ENCODE results near the gene WNT4. TPM values are rescaled to one million over a fixed set of nuclear protein-coding genes. Genes with fewer than 3 reads are reported as not detected.

WNT4 gene
- polyA plus RNA-seq, 3 donors, result not detected

- no peaks in the 10 kb centered on the region for H4K20me1 ChIP-seq (ENCODE audit: insufficient read depth, low read length)
- H2AFZ ChIP-seq (ENCODE audit: insufficient read depth, low read depth, low read length, poor library complexity, severe bottlenecking), result no peak overlapping the region
- no peaks in the 10 kb centered on the region for H3K9me3 Mint-ChIP-seq
- H3K27me3 ChIP-seq (ENCODE audit: control insufficient read depth in 2 of 2, insufficient read depth in 2 of 2, low read length in 2 of 2), result peaks cover 0 to 10% of the 10 kb centered on the region in 2 donors
- no peaks in the 10 kb centered on the region for H3K4me1 Mint-ChIP-seq
- no peaks in the 10 kb centered on the region for H3K9me3 ChIP-seq (replicated peaks in 1 of 2; ENCODE audit: control insufficient read depth in 1 of 2, insufficient read depth in 1 of 2, low read length in 2 of 2)
- no peak overlapping the region for H3K4me3 Mint-ChIP-seq
- peaks cover 10 to 32% (median 12%) of the 10 kb centered on the region in 3 donors for H3K27me3 Mint-ChIP-seq (ENCODE audit: low read depth in 3 of 3)
- H3K27ac ChIP-seq (ENCODE audit: low read depth in 1 of 2, low read length in 2 of 2), result no peak overlapping the region
- H3K36me3 ChIP-seq (replicated peaks in 1 of 2; ENCODE audit: control insufficient read depth in 1 of 2, insufficient read depth in 2 of 2, low read length in 2 of 2), result no peaks in the 10 kb centered on the region
- WGBS (ENCODE audit: insufficient coverage), result 47% methylated on average over 12 of the region's 15 CpGs
- no peaks in the 10 kb centered on the region for H3K4me1 ChIP-seq (ENCODE audit: control insufficient read depth in 1 of 2, insufficient read depth in 2 of 2, low read length in 2 of 2)
- no peaks in the 10 kb centered on the region for H3K79me2 ChIP-seq (ENCODE audit: insufficient read depth, low read length)
- TF ChIP-seq CTCF (IDR thresholded peaks at IDR 0.05), result no peak
- intact Hi-C loops (cut with micrococcal nuclease), result loop anchor here in 1 of 2 donors (5.0 kb wide), 1 partner anchor 508 kb away; the partner anchor contains the start of gene C1QC
- no peaks in the 10 kb centered on the region for H3K36me3 Mint-ChIP-seq
- no peak overlapping the region for H3K4me2 ChIP-seq (replicated peaks; ENCODE audit: extremely low read depth, low read length, poor library complexity, severe bottlenecking)
- no peak overlapping the region for H3K4me3 ChIP-seq (replicated peaks in 1 of 3; ENCODE audit: low read depth in 2 of 3, low read length in 3 of 3)
- H3K9ac ChIP-seq (ENCODE audit: insufficient read depth, low read length, poor library complexity, severe bottlenecking), result no peak overlapping the region
- peak overlapping the region in 1 of 7 donors; percentile 66 for H3K27ac Mint-ChIP-seq
- DNase-seq, result no peak
Observed at GRCh38 chr1:22133931-22134324, 9.0 kb downstream of the WNT4 start.

- DNase-seq, result no peak
- no peaks in the 10 kb centered on the region for H3K4me1 ChIP-seq (ENCODE audit: control insufficient read depth in 1 of 2, insufficient read depth in 2 of 2, low read length in 2 of 2)
- 78% methylated on average over 15 of the region's 16 CpGs for WGBS (ENCODE audit: insufficient coverage)
- H3K4me3 ChIP-seq (replicated peaks in 1 of 3; ENCODE audit: low read depth in 2 of 3, low read length in 3 of 3), result no peak overlapping the region
- H3K36me3 Mint-ChIP-seq, result no peaks in the 10 kb centered on the region
- no peaks in the 10 kb centered on the region for H3K9me3 Mint-ChIP-seq
- no peaks in the 10 kb centered on the region for H4K20me1 ChIP-seq (ENCODE audit: insufficient read depth, low read length)
- peaks cover 0 to 9% of the 10 kb centered on the region in 2 donors for H3K27me3 ChIP-seq (ENCODE audit: control insufficient read depth in 2 of 2, insufficient read depth in 2 of 2, low read length in 2 of 2)
- no peaks in the 10 kb centered on the region for H3K79me2 ChIP-seq (ENCODE audit: insufficient read depth, low read length)
- H3K27ac ChIP-seq (ENCODE audit: low read depth in 1 of 2, low read length in 2 of 2), result no peak overlapping the region
- H3K4me2 ChIP-seq (replicated peaks; ENCODE audit: extremely low read depth, low read length, poor library complexity, severe bottlenecking), result no peak overlapping the region
- no peak overlapping the region for H3K27ac Mint-ChIP-seq
- H3K4me3 Mint-ChIP-seq, result no peak overlapping the region
- no peaks in the 10 kb centered on the region for H3K36me3 ChIP-seq (replicated peaks in 1 of 2; ENCODE audit: control insufficient read depth in 1 of 2, insufficient read depth in 2 of 2, low read length in 2 of 2)
- H2AFZ ChIP-seq (ENCODE audit: insufficient read depth, low read depth, low read length, poor library complexity, severe bottlenecking), result no peak overlapping the region
- H3K9ac ChIP-seq (ENCODE audit: insufficient read depth, low read length, poor library complexity, severe bottlenecking), result no peak overlapping the region
- peaks cover under 1% of the 10 kb centered on the region for H3K4me1 Mint-ChIP-seq
- H3K9me3 ChIP-seq (replicated peaks in 1 of 2; ENCODE audit: control insufficient read depth in 1 of 2, insufficient read depth in 1 of 2, low read length in 2 of 2), result no peaks in the 10 kb centered on the region
- H3K27me3 Mint-ChIP-seq (ENCODE audit: low read depth in 3 of 3), result peaks cover 10 to 30% (median 12%) of the 10 kb centered on the region in 3 donors
- intact Hi-C loops (cut with micrococcal nuclease), result loop anchor here in 1 of 2 donors (5.0 kb wide), 1 partner anchor 509 kb away; the partner anchor contains the start of gene C1QC
- no peak for TF ChIP-seq CTCF (IDR thresholded peaks at IDR 0.05)
Observed at GRCh38 chr1:22133247-22133930, 9.5 kb downstream of the WNT4 start.
